Activated T-helper 1 cell treated with anti-CD3 and anti-CD28 coated beads, Interleukin-2, amount 50 U/mL, for 16 hours (primary cell): ENCODE results near the gene TACR1.
"Not testable (repeated sequence)": the region's sequence is repeated elsewhere in the genome, so short reads cannot be mapped to it uniquely, and the experiment has no call there.

Experiments
- DNase-seq, 2 donors: peaks; one replicate each; pipeline ENCODE4 v3.0.0-alpha.2; 2020; ENCODE audit warnings: low read depth in 1 of 2, low spot score in 1 of 2

Gene TACR1

DNA sequence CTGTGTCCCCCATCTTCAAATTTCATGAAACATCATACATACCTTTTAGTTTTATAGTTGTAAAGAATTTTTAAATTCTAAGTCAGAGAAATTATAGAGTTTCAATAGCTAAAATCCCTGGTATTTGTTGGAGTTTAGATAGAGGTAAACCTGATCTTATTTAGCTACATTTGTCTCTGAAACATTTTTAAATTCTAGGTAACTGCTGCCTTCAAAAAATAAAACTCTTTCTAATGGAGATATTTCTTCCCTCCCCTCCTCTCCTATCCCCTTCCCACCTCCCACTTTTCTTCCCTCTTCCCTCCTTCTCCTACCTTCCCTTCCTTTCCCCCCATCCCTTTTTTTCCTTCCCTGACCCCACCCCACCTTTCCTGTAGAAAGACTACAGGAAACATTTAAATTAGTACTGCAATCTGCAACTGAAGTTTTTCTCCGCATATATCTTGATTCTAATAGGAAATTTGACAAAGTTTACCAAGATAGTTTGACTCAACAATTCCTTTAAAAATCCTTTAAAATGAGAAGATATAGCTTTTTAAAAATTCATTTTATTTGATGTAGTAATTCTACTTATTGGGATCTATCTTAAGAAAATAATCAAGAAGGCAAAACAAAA is 4.1 kb downstream of the TACR1 start:
- no peak for DNase-seq

DNA sequence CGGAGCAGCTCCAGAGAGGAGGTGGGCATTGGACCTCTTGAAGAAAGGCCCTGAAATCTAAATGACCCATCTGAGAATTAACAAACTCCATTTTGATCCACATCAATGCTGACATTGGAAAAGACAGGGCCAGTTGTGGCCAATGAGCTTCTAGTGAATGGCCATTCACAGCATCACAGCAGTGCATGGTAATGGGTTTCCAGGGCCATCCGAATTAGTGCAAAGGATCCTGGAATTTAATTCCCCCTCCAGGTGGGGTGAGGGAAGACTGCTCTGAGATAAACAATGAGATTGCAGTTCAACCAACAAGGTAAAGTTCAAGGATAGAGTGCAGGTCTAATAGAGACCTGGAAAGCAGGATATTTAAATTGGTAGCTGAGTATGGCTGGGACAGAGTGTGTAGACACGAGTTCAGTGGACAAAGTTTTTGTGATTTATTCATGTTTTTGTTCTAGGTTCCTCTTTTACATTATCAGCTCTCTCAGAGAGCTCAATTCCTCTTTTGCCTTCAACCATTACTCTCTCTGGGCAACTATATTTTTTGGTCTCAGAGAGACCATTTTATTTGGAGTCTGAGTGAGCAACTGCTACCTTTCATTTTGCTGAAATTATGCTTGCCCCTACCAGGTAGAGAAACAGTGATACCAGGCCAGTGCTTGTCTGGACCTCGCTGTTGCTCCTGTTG is 5.0 kb downstream of the TACR1 start:
- DNase-seq, result no peak

DNA sequence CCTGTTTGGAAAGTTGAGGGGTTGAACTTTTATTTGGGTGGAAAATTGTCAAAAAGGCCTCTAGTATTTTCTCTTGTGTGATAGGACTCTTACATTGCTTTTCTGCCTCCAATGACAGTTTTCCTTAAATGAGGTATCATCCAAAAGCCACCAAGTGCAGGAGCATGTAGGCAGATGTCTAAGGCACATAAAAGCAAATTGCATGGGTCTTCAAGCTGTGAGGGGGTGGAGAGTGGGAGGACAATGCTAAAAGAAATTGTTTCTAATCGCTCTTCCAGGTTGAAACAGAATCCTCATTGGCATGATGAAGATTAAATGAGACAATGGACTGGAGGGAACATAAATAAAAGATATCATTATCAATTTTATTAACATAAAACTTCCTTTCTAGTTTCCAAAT is 6.8 kb downstream of the TACR1 start:
- no peak for DNase-seq

DNA sequence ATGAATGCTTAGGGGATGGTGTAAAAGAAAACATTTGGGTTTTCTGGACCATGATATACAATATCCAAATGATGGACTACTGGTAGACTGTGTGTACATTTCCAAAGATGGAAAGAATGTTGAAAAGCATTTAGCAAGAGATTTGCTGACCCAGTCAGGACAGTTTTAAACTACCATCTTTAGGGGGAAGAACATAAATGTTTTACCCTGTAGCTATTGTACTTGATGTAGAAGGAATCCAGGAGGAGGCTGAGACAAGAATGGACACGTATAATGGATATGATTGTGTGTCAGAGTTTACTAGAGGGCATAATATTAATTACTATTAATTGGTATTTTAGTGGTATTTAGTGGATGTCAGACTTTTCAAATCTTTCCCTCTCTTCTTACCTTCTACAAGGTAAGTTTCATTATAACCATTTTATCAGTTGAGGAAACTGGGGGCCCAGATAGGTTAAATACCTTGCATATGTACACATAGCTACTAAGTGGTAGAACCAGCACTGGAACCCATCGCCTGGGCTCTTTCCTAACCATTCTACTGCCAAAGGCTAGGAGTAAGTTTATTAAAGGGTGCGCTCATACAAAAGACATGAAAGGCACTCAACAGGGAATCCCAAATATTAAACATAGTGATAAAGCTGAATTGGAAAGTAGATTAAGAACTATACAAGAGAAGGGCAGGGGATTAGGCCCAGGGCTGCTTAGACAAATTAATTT is 8.9 kb downstream of the TACR1 start:
- DNase-seq, result no peak

DNA sequence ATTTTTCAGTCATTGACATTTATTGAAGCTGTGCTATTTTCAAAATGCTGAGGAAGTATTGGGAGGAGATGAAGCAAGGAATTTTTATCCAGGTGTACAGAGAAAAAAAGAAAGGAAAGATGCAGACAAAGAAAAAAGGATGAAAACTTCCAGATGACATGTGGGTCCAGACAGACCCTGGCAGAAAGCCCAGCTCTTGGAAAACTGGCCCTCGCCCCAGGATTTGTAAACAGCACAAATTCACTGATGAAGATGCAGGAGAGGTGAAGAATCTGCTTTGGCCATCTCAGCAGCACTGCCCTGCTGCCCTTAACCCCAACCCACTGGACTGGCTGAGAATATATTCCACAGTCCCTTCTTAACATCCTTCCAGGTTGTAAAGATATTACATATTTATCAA is 12.5 kb downstream of the TACR1 start:
- DNase-seq, result no peak

DNA sequence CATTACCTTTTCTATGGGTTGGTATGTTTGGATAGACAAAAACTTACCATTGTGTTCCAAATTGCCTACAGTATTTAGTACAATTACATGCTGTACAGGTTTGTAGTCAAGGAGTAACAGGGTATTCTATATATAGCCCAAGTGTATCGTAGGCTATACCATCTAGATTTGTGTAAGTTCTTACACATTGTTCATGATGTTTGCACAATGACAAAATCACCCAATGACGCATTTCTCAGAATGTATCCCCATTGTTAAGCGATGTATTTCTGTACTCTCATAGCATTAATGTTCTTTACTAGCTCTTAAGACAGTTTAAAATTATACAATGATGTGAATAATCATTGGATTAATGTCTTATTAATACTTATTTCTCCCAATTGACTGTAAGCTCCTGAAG is 16.7 kb downstream of the TACR1 start:
- no peak for DNase-seq

DNA sequence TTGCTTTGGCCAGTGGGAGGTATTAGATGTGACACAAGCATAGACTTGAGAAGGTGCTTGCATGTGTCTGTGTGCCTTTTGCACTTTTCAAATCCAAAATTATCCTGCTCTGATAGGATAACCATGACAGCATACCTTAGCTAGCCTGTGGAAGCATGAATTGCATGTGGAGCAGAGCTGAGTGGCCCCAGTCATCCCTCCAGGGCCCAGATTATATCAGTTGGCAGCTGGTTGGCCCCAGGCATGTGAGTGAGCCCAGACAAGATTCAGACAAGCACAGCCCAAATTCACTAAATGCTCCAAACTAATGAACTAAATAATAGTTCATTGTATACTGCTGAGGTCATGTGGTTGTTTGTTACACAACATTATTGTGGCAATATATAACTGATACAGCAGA is 18.8 kb downstream of the TACR1 start:
- DNase-seq, result no peak

DNA sequence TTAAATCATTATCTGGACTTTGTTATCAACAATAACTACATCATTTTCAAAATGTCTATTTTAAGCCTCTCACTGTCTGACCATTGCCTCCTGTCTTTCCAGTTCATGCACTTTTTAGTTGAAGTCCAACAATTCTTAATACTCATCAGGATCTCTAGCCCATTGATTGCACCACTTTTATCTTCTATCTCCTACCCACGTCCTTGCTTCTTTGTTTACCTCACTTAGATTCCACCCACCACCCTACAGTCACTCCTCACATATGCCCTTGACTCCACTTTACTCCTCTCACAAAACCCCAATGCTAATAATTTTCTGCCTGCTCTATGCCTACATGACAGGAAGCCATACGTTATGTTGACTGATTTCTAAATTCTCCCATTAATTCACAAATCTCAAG is 21.9 kb downstream of the TACR1 start:
- no peak for DNase-seq

DNA sequence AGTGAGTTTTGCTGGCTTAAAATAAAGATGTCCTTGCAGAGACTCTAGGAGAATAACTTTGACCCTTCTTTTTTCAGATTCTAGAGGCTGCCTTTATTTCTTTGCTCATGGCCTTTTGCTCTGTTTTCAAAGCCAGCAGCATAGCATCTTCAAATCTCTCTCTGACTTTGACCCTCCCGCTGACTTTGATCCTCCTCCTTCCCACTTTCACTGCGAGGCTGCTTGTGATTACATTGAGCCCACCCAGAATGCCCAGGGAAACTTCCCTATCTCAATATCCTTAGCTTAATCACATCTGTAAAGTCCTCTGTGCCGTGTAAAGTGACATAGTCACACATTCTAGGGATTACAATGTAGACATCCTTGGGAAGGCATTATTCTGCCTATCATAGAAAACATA is 23.9 kb downstream of the TACR1 start:
- no peak for DNase-seq

DNA sequence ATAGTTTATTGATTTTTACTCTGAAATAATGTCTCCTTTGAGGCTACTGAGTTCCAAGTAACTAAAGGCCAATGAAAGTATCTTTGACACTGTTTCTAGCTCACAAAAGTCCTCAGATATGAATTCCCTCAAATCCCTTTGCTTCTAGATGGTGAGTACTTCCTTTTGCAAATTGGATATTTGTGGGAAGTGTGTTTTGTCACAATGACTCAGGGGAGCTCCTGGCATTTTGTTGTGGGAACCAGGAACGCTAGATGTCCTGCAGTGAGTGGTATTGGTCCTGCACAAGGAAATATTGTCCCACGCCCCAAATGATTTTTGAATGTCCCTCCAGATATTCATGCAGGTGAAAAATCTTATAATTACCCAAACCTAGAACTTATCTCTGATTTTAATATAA is 24.3 kb downstream of the TACR1 start:
- no peak for DNase-seq

DNA sequence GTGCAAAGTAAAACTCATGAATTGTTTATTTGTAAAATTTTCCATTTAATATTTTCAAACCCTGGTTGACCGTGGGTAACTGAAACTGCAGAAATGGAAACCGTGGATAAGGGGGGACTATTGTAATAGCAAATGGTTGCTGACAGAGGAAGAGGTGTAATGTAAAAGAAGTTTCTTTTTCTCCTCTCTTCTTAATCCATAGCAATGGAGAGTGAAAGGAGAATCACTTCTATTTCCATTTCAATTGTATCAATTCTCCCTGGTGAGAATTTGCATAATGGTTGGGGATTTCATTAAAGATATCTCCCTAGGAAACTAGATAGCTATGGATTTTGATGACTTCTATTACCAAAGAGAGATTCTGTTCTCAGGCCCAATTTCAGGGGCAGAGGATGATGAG is 24.8 kb downstream of the TACR1 start:
- no peak for DNase-seq

DNA sequence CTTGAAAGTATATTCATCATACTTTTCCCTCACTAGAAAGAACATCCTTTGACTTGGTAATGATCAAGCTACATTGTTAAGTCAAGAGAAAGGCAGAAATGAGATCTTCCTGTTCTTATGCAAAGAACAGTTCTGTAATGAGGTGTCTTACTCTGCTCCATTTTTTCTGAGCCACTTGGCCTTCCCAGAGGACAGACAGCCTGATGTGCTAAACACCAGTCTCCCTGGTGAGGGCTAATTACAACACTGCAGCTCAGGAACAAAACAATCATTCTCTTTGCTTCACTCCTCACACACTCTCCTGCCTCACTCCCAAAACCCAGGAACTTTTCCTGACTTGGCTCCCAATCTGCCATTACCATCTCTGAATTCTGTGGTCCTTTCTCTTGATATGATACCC is 25.6 kb downstream of the TACR1 start:
- DNase-seq, result no peak

DNA sequence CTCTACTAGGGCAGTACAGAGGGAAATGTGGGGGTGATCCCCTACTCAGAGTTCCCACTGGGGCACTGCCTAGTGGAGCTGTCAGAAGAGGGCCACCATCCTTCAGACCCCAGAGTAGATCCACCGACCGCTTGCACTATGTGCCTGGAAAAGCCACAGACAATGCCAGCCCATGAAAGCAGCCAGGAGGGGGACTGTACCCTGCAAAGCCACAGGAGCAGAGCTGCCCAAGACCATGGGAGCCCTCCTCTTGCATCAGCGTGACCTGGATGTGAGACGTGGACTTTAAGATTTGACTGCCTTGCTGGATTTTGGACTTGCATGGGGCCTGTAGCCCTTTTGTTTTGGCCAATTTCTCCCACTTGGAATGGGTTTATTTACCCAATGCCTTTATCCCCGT is 27.9 kb downstream of the TACR1 start:
- DNase-seq, result not testable (repeated sequence)

DNA sequence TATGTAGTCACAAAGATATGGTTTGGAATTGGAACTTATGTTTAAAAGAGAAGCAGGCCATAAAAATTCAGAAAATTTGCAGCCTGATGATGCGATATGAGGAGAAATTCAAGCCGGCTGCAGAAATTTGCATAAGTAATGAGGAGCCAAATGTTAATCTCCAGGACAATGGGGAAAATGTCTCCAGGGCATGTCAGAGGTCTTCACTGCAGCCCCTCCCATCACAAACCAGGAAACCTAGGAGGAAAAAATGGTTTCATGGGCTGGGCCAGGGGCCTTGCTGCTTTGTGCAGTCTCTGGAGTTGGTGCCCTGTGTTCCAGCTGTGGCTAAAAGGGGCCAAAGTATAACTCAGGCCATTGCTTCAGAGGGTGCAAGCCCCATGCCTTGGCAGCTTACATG is 28.4 kb downstream of the TACR1 start:
- DNase-seq, result no peak

DNA sequence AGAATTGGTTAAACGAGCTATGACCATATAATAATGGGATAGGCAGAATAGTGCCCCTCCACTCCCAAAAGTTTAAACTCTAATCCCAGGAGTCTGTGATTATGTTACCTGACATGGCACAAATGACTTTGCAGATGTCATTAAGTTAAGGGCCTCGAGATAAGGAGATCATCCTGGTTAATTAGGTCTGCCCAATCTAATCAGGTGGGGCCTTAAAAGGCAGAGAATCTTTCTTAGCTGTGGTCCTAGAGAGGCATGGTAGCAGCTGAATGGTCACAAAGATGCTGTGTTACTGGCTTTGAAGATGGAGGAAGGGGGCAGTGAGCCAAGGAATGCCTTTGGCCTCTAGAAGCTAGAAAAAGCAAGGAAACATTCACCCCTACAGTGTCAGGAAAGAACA is 31.1 kb downstream of the TACR1 start:
- DNase-seq, result no peak

DNA sequence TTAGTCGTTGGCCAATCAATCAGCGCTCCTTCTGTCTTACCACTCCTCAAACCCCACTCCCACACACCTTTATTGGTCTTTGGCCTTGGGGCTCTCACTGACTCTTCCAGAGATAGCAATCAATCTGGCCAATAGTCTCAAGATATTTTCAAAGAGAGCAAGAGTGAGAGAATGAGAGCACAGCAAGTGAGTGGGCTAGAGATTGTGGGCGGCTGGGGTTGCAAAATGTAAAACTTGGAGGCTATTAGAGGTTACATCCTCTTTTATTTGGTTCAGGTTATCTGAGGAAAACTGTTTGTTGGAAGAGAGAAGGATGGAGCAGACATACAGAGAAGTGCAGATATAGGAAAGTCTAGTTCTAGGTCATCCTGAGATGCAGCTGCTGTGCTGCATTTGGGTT is 32.8 kb downstream of the TACR1 start:
- DNase-seq, result no peak

DNA sequence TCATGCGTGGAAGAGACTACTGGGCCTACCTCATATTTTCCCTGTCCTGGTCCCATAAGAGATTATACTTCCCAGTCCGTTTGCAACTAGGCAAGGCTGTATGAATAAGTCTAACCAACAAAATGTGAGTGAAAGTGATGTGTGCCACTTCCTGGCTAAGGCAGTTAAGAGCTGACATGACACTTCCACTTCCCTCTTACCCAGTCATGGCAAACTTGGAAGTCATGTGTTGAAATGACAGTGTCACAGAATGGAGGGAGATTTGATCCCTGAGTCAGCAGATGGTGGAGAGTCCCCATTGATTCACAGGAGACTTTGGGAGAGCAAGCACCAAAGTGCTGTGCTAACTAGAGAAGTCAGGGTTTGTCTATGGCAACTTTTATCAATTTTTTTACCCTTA is 36.4 kb downstream of the TACR1 start:
- DNase-seq, result no peak

DNA sequence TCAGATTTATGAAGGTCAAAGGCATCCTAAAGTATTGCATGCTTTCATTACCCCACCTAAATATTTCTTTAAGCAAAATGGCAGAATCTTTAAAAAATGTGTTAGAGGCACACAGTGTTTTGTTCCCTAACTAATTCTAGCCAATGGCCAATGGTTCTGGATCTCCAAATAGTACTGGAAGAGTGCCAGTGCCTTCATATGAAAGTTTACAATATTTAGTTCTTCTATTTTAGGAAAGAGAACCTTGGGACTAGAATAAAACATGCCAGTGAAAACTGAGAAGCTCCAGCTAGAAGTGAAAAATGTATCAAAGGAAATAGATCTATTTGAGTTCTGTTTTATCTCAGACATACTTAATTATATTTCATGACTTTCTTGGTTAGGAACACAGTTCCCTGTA is 37.1 kb downstream of the TACR1 start:
- DNase-seq, result no peak

DNA sequence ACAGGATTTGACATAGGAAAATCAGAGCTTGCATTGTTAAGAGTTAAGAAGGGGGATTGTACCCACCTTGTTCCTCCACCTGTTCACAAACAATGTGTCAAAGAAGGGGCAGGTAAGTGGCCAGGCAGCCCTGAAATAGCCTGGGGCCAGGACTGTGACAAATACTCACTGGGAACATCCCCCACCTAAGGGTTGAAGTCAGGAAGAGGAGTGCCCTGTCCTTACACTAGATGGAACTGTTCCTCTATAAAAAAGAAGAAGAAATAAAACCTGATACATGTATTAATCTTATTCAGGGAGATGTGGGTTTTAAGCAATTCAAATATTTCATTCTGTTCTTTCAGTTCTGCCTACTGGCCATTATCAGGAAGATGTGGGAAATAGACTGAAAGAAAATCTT is 41.9 kb downstream of the TACR1 start:
- no peak for DNase-seq

DNA sequence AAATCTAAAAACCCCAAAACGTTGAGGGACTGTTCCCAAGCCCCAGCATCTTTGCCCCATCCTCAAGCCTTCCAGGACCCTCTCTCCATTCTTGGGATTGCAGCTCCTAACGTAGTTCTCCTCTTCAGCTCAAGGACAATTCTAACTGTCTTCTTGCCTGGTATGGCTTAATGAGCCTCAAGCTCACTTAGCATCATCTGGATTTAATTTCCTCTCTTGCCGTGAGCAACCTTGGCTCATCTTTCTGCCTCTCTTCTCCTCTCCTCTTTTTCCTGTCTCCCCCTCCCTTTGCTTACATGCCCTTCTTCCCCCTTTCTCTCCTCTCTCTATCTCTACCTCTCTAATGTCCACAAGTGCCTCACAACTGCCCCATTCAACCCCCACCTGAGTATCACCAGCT is 44.2 kb downstream of the TACR1 start:
- no peak for DNase-seq

DNA sequence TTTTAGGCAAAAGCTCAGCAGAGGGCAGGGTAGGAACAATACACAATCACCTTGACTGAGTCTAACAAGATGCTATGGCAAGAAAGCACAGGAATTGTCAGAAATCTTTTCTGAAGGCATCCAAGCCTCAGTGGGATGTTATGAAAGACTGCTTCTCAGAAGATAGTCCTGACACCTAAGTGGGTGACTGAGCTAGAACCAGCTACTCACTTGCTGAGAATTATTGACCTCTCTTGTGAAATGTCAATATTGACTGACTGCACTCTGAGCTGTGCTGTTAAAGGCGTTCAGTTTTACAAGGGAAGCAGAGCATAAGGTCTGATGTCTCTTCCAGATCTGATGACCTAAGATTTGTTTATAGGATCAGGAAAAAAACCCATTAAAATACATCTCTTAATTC is 46.1 kb downstream of the TACR1 start:
- DNase-seq, result no peak

DNA sequence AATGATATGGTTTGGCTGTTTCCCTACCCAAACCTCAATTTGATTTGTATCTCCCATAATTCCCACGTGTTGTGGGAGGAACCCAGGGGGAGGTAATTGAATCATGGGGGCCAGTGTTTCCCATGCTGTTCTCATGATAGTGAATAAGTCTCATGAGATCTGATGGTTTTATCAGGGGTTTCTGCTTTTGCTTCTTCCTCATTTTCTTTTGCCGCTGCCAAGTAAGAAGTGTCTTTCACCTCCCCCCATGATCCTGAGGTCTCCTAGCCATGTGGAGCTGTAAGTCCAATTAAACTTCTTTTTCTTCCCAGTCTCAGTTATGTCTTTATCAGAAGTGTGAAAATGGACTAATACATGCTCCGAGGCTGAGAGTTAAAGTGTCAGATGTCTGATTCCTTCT is 47.1 kb downstream of the TACR1 start:
- not testable (repeated sequence) for DNase-seq

DNA sequence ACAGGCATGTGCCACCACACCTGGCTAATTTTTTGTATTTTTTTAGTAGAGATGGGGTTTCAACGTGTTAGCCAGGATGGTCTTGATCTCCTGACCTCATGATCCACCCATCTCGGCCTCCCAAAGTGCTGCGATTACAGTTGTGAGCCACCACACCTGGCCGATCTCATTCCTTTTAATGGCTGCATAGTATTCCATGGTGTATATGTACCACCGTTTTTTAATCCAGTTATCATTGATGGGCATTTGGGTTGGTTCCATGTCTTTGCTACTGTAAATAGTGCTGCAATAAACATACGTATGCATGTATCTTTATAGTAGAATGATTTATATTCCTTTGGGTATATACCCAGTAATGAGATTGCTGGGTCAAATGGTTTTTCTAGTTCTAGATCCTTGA is 51.4 kb downstream of the TACR1 start:
- not testable (repeated sequence) for DNase-seq
